ENCODE results near the gene RASD1. TPM values are rescaled to one million over a fixed set of nuclear protein-coding genes. Genes with fewer than 3 reads are reported as not detected.

The RASD1 gene, protein sequence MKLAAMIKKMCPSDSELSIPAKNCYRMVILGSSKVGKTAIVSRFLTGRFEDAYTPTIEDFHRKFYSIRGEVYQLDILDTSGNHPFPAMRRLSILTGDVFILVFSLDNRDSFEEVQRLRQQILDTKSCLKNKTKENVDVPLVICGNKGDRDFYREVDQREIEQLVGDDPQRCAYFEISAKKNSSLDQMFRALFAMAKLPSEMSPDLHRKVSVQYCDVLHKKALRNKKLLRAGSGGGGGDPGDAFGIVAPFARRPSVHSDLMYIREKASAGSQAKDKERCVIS
- total RNA-seq, result 0.16 TPM in 1 of 2 replicates, not detected in the other

DNA sequence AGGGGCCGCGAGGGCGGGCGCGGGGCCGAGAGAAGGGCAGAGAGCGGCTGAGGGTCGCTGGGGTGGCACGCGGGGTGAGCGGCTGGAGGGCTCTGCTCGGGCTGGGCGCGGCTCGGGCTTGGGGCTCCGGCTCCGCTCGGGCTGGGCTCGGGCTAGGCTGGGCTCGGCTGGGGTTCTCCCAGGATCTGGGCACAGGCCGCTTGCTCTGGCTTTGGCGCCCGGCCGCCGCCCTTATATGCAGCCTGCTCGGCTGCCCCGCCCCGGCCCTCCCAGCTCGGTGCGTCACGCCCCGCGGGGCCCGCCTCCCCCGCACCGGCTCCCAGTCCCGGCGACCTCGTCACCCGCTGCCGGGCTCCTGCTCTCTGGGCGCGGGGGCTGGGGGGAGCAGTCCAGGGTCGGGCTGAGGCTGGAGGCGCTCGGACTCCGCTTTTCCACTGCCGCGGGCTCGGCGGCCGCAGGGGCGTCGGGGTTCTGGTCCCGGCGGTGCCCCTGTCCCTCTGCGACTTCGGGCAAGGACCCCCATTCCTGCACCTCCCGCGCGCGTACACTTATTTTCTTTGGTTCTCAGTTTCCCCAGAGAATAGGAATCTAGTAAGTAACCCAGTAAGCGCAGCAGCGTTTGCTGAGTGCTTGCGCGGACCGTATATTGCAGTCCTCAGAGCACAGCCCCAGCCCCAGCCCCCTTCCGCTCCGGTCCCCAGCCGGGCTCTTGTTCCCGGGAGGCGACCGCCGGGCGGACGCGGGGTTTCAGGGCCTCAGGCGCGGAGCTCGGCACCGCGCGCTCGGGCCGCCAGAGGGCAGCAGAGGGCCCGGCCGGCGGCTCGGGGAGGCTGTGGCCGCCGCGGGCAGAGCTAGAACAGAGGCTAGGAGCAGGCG is at the start of gene RASD1:
Gene RASD1 (minus strand): TSS at position 207 of the 876 bp plus-strand sequence. CDS start 214 bp downstream, outside the sequence.

DNA sequence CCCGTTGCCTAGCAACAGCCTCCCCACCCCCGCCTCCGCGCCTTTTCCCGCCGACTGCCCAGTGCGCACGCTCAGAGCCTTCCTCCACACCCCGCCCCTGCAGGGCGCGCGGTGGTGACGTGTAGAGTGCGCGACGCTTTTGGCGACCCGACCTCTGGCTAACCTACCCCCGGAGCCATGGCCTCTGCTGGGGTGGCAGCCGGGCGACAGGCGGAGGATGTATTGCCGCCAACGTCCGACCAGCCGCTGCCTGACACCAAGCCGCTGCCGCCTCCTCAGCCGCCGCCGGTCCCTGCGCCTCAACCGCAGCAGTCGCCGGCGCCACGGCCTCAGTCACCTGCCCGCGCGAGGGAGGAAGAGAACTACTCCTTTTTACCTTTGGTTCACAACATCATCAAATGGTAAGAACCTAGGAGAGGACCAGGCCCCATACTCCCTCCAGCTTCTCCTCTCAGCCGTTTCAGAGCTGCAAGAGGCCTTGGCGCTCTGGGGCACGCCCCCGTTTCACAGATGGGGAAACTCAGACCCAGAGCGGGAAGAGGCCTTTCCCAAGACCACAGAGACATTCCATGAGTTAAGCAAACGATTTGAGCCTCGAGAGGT is 19.2 kb downstream of the RASD1 start, which contains the start of gene MED9:
Gene MED9 (plus strand): TSS at position 136 of the 603 bp plus-strand sequence. CDS start 42 bp downstream, at position 178.

Other genes starting within 250 kb of the RASD1 start
- 65.8 and 118 TPM in 2 replicates for gene COPS3, start 215.1 kb downstream of the RASD1 start, total RNA-seq
- gene NT5M, start 193.0 kb downstream of the RASD1 start, total RNA-seq, result 1.3 and 3.0 TPM in 2 replicates
- gene MED9, start 19.4 kb downstream of the RASD1 start, total RNA-seq, result 9.4 and 13.9 TPM in 2 replicates
- gene PEMT, start 95.3 kb upstream of the RASD1 start, total RNA-seq, result 75.3 and 91.9 TPM in 2 replicates
- gene RAI1, start 185.1 kb upstream of the RASD1 start, total RNA-seq, result 16.7 and 17.2 TPM in 2 replicates

All from hair follicular keratinocyte (primary cell).